Activated CD4-positive, alpha-beta T cell treated with anti-CD3 and anti-CD28 coated beads, Interleukin-2, amount 50 U/mL, for 4 hours (primary cell): ENCODE results near the gene PIH1D1.

ENCODE experiments used
- DNase-seq, 2 experiments: peaks; one replicate each; pipeline ENCODE4 v3.0.0-alpha.2; 2020

The PIH1D1 gene

GRCh38 chr19:49415102-49415809, 36.4 kb downstream of the PIH1D1 start:
- no peak for DNase-seq

- no peak for DNase-seq
Measured at GRCh38 chr19:49414256-49414655, 37.4 kb downstream of the PIH1D1 start.

GRCh38 chr19:49413348-49413747, 38.3 kb downstream of the PIH1D1 start:
- no peak for DNase-seq

GRCh38 chr19:49411681-49412326, 39.8 kb downstream of the PIH1D1 start:
- no peak for DNase-seq

- no peak for DNase-seq
Measured at GRCh38 chr19:49409441-49410029, 42.1 kb downstream of the PIH1D1 start.

- DNase-seq, result no peak
Measured at GRCh38 chr19:49408816-49409440, 42.7 kb downstream of the PIH1D1 start.

- DNase-seq, result no peak
Measured at GRCh38 chr19:49407482-49408015, 44.1 kb downstream of the PIH1D1 start.

GRCh38 chr19:49407079-49407478, 44.5 kb downstream of the PIH1D1 start:
- DNase-seq, result no peak

- no peak for DNase-seq
Measured at GRCh38 chr19:49403404-49404187, 48.0 kb downstream of the PIH1D1 start.

GRCh38 chr19:49400029-49400428, 51.6 kb downstream of the PIH1D1 start:
- no peak for DNase-seq

- no peak for DNase-seq
Measured at GRCh38 chr19:49398931-49399330, 52.7 kb downstream of the PIH1D1 start.

GRCh38 chr19:49398001-49398615, 53.5 kb downstream of the PIH1D1 start:
- DNase-seq, result no peak

GRCh38 chr19:49396738-49397505, 54.7 kb downstream of the PIH1D1 start:
- no peak for DNase-seq
